GM18909 (cell line): ENCODE measurements around the gene PCDH10.
"Not testable (repeated sequence)": the region's sequence is repeated elsewhere in the genome, so short reads cannot be mapped to it uniquely, and the experiment has no call there.

Experiments
- ATAC-seq: cut with Tn5 transposase; IDR thresholded peaks from one replicate; pipeline ENCODE4 v1.9.1; 2021; ENCODE audit warnings: mild to moderate bottlenecking; ENCODE audit not compliant: unreplicated experiment, poor library complexity

Gene PCDH10

DNA sequence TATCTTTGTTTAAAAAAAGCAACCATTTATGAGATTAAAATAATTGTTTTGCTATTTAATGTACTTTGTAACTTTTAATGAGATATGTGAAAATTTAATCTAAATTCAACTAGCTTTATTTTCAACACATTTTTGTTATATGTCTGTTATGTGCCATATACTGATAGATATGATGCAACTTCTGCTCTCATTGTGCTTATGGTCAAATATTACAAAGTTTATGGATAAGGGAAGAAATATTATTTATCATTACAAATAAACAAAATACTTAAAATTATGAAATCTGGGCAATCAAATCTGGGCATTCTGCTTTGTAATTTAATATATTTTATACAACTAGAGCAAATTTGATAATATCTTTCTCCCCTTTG lies 40.0 kb downstream of the PCDH10 start:
- no peak for ATAC-seq

DNA sequence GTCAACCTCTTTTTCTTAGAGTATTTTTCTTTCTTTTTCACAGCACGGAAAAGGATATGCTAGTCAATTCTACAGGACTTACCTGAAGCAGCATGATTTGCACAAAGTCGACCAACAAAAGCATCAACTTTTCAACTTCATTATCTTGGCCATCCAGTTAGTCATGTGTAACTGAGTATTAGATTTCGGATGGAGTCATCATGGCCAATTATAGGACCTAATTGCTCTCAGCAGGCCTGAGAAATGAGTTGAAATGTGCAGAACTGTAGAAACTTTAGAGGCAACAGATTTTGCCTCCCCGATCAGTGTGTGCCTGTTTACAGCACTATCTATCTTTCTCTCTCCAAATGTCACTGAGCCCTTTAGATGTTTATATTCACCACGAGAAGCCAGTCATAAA lies 41.0 kb downstream of the PCDH10 start:
- ATAC-seq = no peak

DNA sequence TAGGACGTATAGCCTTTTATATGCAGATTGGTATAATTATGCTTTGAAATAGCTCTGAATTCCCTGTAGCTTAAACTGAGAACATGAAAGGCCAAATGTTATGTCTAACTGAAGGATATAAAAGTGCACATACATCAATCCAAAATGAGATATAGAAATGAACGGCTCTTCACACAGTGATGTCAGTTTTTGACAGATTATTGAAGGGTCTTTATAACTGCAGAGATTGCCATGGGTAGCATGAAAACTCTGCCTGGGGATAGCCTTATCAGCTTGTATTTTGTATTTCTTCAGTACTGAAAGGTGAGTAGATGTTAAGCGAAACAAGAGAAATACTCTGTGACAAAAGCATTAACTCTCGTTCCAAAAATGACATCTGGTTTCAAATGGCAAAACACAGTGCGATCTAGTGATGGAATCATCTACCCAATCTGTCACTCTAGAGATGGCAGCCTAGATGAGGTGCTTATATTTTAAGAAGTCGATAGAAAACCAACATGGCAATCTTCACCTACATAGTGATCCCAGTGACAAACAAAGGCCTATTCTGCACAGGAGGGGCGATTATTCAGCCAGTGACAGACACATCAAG lies 59.7 kb downstream of the PCDH10 start:
- ATAC-seq = no peak

DNA sequence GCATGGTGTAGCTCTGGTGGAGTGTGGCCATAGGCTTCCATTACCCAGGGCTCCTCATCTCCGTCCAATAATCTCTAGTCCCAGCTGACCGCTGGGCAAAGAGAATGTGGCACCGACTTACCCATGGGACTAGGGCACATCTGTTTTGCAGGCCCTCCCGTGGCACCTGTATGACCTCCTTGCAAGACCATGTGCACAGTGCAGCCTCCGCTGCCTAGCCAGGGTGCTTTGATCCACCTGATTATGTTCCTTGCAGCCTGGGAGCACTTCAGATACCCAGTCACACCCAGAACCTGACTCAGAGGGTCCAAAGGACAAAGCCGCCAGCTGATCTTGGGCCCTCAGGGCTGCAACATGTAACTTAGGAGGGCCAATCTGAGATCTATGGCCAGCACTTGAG lies 84.8 kb downstream of the PCDH10 start:
- no peak for ATAC-seq

DNA sequence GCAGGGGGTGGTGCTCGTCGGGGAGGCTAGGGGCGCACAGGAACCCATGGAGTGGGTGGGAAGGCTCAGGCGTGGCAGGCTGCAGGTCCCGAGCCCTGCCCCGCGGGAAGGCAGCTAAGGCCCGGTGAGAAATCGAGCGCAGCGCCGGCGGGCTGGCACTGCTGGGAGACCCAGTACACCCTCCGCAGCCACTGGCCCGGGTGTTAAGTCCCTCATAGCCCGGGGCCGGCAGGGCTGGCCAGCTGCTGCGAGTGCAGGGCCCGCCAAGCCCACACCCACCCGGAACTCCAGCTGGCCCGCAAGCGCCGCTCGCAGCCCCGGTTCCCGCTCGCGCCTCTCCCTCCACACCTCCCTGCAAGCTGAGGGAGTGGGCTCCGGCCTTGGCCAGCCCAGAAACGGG lies 91.4 kb downstream of the PCDH10 start:
- ATAC-seq = not testable (repeated sequence)
